ENCODE results near the gene FUT7.
"Not testable (repeated sequence)": the region's sequence is repeated elsewhere in the genome, so short reads cannot be mapped to it uniquely, and the experiment has no call there.

The FUT7 gene

DNA sequence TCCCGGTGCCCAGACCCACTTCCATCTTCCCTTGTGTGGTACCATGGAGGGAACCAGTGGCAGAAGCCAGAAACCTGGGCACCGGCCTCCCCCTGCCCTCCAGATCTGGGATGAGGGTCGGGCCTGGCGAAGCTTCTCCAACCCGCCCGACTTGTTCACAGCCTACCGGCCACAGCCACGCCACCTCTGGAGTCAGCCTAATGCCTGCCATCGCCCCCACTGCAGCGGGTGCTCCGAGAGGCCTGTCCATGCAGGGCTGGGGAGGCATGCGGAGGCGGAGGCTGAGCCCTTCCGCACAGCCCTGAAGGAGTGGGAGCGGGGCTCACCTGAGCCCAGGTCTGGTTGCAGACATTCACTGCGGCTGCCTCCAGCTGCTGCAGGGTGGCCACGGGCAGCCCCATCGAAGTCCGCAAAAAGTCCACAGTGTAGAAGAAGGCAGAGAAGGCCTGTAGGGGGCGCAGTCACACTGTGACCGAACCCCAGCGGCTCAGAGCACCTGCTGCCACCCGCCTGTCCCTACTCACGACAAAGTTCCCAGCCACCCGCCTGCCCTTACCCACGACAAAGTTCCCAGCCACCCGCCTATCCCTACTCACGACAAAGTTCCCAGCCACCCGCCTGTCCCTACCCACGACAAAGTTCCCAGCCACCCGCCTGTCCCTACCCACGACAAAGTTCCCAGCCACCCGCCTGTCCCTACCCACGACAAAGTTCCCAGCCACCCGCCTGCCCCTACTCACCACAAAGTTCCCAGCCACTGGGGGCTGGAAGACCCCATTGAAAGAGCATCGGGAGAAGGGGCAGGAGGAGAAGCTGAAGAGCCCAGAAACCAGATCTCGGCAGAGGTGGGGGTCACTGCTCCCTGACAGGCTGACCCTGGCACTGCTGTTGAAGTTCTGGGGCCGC is 17.9 kb upstream of the FUT7 start:
- DNase-seq (ENCODE audit: low read depth): no peak

DNA sequence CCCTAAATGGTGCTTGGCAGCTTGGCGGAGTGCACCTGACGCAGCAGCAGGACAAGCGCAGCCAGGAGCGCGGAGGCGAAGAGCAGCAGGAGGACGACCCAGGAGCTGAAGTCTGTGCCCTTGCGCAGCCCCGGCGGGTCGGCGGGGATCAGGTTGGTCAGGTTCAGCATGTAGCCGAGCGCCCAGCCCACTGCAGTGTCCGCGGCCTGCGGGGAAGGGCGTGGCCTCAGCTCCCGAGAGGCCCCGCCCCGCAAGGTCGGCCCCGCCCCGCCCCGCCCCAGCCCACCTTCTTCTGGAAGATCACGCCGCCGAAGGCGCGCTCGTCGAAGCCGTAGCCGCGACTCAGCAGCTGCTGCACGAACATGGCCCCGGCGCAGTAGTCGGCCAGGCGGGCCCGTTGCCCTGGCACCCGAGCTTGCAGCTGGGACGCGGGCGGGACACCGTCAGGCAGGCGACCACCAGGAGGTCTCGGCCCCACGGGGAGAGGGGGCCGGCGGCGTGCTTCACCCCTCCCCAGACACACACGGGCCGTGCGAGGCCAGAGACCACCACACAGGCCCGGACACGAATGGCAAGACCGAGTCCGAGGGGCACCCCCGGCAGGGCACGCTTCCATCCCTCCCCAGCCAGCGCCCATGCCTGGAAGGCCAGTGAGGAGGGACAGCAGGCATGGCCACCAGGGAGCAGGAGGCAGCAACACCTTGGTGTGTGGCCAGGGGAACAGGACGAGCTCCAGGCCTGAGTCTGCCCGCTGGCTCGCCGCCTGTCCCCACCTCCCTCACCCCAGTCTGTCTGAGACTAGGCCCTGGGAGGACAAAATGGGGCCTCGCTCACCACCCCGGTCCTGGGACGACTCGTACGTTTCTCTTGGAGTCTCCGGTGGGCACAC is 17.0 kb upstream of the FUT7 start:
- no peak for DNase-seq (ENCODE audit: low read depth)

- peak; percentile 39 for DNase-seq (ENCODE audit: low read depth)
Measured at GRCh38 chr9:137046088-137046787, 14.3 kb upstream of the FUT7 start, which contains the start of gene NPDC1. NPDC1 (minus strand) TSS chr9:137046177; CDS start chr9:137045989, 188 bp downstream.

DNA sequence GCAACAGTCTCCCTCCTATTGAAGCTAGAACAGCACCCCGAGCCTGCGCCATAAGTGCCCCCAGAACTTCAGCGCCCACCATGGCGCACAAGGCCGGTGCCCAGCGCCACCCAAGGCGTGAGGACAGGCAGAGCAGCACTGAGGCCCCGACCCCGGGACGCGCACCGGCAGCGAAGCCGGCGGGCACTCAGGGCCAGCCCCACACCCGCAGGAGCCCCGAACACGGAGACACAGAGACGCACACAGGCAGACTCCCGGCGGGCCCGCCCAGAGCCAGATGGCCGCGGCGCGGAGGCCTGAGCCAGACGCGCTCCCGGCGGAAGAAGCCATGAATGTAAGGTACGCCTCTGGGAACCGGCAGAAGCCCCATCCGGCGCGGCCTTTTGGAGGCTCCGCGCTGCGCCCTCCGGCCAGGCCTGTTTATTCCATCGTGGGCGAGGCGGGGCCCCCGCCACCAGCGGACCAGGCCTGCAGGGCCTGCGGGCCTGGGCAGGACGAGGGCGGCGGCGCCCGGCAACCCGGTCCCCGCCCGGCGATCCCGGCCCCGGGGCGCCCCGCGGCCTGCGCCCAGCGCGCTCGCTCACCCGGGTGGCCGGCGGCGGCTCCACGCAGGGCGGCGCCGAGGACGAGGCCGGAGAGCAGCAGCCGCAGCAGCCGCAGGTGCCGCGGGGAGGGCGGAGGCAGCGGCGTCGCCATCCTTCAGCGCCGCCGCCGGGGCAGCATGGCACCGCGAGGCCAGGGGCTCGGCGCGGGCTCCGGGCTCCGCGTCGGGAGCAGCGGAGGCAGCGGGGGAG is 13.6 kb upstream of the FUT7 start:
- DNase-seq (ENCODE audit: low read depth): peak; percentile 25

DNA sequence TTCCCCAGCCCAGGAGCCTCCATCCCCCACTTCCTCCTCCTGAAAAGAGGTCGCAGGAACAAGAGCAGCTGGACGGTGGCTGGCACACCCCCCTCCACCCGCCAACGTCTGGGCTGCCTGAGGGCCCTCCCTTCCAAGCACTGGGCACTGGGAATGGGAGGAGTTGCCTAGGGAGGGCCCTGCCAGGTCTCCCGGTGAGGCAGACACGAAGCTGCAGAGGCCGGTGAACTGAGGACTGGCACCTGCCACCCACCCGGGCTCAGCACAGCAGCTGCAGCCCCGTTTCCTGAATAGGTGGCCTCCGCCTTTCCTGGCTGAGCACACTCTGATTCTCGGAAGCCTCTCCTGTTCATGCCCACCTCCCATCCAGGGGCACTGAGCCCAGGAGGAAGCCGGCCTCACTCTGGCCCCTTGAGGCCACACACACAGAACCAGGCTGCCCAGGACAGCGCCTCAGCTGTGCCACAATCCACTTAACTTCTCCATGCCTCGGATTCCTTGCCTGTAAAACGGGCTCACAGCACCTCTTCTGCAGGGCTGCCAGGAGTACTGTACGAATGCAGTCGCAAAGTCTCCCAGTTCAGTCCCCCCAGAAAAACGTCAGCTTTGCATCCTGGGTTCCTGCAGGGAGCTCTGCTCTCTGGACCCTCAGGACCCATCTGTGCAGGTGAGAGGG is 12.8 kb upstream of the FUT7 start:
- DNase-seq (ENCODE audit: low read depth): no peak

- DNase-seq (ENCODE audit: low read depth): no peak
Measured at GRCh38 chr9:137044037-137044436, 12.1 kb upstream of the FUT7 start.

GRCh38 chr9:137042751-137043727 is 11.2 kb upstream of the FUT7 start:
- no peak for DNase-seq (ENCODE audit: low read depth)

- DNase-seq (ENCODE audit: low read depth): no peak
Measured at GRCh38 chr9:137041124-137041523, 9.2 kb upstream of the FUT7 start.

GRCh38 chr9:137040568-137040967 is 8.7 kb upstream of the FUT7 start:
- DNase-seq (ENCODE audit: low read depth): no peak

DNA sequence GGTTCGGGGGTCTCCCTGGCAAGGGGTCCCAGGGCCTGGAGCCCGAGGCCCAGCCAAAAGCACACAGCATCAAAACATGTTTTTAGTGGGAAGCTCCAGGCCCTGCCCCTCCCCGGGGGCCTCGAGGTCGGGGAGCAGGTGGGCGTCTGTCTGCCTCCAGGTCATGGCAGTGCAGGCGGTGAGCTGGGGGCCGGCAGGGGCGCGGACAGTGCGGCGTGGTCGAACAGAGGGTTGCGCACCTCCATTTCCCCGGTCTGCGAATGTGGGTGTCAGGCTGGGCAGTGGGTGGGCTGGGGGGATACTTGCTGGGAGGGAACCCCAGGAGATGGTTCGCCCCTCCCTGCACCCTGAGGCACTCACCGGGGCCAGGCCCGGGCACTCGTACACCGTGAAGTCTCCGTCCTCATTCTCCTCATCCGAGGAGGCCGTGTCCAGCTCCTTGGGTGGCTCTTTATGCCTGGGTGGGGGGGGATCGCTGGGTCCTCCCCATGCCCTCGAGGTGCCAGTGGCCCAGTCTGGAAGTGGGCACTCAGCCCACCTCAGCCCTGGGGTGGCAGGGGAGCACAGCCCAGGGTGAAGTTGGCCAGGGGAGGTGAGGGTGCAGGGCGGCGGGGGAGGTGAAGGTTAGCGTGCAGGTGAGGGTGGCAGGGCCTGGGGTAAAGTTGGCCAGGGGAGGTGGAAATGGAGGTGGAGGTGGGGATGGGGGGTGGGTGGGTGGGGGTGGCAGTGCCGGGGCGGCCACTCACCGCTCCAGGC is 7.9 kb upstream of the FUT7 start:
- DNase-seq (ENCODE audit: low read depth): no peak

- no peak for DNase-seq (ENCODE audit: low read depth)
Measured at GRCh38 chr9:137038916-137039315, 7.0 kb upstream of the FUT7 start.

DNA sequence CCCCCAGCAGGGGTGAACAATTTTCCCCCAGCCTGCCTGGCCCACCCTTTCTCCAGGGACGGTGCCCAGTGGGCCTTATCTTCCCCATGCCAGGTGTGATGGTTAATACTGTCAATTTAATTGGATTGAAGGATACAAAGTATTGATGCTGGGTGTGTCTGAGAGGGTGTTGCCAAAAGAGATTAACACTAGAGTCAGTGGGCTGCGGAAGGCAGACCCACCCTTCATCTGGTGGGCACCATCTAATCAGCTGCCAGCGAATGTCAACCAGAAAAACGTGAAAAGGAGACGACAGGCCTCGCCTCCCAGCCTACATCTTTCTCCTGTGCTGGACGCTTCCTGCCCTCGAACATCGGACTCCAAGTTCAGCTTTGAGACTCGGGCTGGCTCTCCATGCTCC is 5.6 kb upstream of the FUT7 start:
- DNase-seq (ENCODE audit: low read depth): no peak

- DNase-seq (ENCODE audit: low read depth): no peak
Measured at GRCh38 chr9:137037035-137037434, 5.1 kb upstream of the FUT7 start.

GRCh38 chr9:137035937-137036336 is 4.0 kb upstream of the FUT7 start:
- DNase-seq (ENCODE audit: low read depth): no peak

- no peak for DNase-seq (ENCODE audit: low read depth)
Measured at GRCh38 chr9:137035507-137035834, 3.6 kb upstream of the FUT7 start.

- DNase-seq (ENCODE audit: low read depth): peak; percentile 67
Measured at GRCh38 chr9:137034709-137035506, 3.0 kb upstream of the FUT7 start.

DNA sequence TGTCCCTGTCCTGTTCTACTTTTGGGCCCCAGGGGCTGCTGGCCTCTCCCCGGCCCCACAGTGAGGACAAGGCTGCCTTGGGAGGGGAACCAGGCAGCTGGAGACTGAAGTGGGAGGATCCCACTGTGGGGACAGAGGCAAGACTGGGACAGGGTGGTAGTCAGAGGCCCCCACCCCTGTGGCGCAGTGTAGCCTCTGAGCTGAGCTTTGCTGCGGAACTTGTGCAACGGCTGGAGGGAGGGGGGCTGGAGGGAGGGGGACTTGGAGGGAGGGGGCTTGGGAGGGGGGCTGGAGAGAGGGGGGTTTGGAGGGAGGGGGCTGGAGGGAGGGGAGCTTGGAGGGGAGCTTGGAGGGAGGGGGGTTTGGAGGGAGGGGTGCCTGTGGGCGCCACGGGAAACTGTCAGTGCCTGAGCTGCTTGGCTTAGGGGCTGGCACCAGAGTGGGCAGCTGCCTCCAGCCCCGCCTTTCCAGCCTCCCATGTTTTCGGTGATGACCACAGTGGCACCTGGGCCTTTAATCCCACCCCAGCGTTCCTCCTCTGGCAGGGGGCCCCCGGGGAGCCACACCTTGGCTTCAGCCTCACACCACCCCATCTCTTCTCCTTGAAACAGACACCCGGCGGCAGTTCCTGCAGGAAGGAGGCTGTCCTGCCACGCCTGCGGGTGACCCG is 2.3 kb upstream of the FUT7 start:
- DNase-seq (ENCODE audit: low read depth): no peak

GRCh38 chr9:137033481-137033880 is 1.6 kb upstream of the FUT7 start:
- DNase-seq (ENCODE audit: low read depth): not testable (repeated sequence)
